GM21528 (cell line): ENCODE results near the gene PIGU.
A peak's percentile ranks its signal among the peaks of the same experiment; 100 is the strongest.
"Not testable (repeated sequence)": the region's sequence is repeated elsewhere in the genome, so short reads cannot be mapped to it uniquely, and the experiment has no call there.

ENCODE experiments used
- ATAC-seq: cut with Tn5 transposase; IDR thresholded peaks from one replicate; pipeline ENCODE4 v1.9.1; 2021; ENCODE audit warnings: mild to moderate bottlenecking, moderate library complexity; ENCODE audit not compliant: unreplicated experiment, low FRiP score

The PIGU gene

GRCh38 chr20:34518863-34519262 is 158.0 kb downstream of the PIGU start:
- ATAC-seq, result not testable (repeated sequence)

DNA sequence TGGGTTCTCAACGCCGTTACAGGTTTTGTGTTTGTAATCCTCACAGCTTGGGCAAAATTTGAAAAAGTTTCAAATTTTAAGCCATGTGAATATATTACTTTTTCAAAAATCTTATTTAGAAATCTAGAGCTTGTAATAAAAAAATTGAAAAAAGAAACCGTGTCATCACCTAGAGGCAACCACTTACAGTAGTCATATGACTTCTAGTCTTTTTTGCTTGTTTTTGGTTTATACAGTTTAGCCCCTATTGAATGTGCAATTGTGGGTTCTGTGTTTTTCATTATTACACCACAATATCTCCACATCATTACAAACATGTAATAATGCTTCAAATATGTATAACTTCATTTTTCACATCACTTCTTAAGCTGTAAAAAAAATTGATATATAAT is 159.8 kb downstream of the PIGU start:
- ATAC-seq, result no peak

DNA sequence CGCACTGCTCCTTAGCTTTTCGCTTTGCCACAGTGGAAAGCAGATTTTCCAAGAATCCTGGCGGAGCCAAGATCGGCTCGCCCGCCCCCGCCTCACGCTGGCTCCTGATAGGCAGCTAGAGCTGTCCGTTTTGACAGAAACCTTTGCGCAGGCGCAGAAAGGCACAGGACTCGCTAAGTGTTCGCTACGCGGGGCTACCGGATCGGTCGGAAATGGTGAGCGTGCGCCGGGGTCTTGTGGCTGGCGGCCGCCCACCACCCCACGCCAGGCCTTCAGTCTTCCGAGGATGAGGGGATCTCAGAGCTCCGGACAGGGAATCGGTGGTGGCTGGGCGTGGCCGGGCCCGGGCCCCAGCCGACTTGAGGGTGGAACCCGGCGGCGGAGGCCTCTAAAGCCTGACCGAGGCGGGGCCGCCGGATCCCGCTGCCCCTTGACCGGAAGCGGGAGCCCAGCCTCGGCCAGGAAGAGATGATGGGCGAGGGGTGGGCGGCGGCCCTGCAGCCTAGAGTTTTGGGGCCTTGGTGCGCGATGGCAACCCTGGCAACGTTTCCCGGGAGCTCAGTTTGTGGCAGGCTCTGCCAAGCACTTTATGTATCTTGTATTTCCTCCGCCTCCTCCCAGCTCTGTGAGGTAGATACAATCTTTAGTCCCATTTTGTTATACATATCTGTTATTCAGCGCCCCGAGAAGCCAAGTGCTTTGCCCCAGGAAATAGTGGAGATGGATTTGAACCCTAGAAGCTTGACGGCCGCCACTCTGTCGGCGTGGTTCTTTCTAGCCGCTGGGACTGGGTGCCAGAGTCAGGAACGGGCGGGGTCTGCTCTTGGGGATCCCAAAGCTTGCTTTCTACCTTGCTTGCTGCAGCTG is 160.4 kb downstream of the PIGU start, which contains the start of gene DYNLRB1:
DYNLRB1 (plus strand) TSS at position 176 of the 867 bp plus-strand sequence; CDS start at position 213, 37 bp downstream.
- ATAC-seq, result peak; percentile 61

- ATAC-seq, result peak; percentile 49
Observed at GRCh38 chr20:34515484-34516246, 161.2 kb downstream of the PIGU start.

DNA sequence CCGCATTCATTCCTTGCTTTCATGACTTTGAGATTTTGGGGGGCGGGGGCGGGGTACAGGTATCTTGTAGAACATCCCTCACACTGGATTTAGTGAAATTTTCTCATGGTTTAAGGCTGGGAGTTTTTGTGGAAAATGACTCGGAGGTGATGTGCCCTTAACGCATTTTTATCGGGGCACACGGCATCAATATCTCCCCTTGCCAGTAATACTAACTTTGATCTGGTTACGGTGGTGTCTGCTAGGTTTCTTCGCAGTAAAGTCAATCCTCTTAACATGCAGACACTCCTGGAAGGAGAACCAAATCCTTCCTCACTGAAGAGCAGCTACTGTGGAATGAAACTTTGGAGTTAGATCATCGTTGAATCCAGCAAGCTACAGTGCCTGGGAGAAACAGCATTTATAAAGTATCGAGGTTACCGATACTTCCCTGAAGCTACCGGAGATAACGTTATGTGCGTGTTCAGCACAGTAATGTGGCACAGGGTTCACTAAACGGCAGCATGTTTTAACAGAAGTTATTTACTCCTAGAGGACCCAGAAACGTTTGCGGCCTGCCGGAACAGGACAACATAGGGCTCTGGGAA is 161.9 kb downstream of the PIGU start:
- no peak for ATAC-seq

DNA sequence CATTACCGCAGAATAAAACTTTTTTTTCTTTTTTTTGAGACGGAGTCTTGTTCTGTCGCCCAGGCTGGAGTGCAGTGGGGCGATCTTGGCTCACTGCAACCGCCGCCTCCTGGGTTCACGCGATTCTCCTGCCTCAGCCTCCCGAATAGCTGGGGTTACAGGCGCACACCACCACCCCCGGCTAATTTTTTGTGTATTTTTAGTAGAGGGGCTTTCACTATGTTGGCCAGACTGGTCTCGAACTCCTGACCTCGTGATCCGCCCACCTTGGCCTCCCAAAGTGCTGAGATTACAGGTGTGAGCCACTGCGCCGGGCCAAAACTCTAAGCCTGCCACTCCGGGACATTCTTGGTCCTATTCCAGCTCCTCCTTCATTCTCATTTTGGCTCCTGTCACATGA is 162.9 kb downstream of the PIGU start:
- ATAC-seq, result not testable (repeated sequence)

DNA sequence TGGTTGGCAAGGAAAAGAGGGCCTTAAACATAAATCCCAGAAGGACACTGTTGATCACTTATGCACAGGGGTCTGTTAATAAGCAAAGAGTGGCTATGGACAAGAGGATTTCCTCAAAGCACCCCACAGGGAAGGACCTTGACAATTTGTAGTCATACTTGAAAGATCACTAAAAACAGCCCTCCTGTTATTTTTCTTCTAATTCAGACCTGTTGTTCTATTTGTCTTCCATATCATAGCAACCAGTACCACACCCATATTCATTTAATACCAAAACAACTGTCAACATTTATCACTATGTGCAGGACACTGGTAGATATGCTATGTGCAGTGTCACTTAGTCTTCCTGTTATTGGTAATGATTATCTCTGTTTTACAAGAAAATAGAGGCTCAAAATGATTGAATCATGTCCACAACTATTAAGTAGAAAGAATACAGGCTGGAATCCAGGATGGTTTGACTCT is 163.9 kb downstream of the PIGU start:
- no peak for ATAC-seq

DNA sequence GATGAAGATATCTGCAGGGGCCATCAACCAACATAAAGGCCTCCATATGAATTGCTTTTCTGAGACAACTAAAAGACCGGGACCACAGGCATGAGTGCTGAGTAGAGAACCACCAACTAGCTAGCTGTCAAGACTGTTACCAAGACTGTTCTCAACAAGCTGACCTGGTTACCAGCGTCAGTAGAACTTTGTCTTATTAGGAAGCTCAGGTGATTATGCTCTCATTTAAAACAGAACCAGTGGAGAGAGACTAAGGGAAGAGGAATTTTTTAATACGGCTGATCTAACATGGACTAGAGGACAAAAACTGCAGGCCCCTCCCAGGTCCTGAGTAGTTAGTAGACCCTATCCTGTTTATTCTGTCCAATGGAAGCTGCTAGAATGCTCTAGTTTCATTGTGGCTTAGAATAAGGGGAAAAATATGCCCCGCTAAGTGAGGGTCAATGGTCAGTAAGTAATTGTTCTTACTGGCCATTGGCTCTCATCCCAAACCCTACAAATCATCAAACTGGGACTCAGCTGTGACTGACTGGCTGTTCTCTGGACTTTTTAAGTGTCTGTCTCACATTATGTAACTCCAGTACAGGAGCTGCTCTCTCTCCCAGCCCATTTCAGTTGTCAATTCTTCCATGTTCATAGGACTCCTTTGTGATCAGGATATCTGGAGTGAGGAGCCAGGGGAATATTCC is 164.5 kb downstream of the PIGU start:
- no peak for ATAC-seq

DNA sequence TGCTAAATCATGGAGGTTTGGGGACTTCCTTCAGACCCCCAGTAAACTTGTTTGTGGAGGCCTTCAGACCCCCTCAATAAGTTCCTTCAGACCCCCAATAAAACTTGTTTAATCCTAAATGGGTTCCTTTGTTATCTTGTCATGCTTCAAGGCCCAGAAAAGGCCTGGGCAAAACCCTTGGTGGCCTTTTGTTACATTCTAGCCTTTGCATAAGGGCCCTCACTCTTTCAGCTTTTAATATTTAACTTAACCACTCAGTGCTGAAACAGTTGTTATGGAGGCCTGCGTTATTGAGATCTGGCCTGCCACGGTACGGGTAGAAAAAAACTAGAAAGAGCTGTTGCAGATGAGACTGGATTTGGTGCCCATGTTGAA is 165.0 kb downstream of the PIGU start:
- no peak for ATAC-seq

- ATAC-seq, result no peak
Observed at GRCh38 chr20:34510575-34510974, 166.3 kb downstream of the PIGU start.
